Smooth muscle cell of the pulmonary artery (primary cell): ENCODE data around the gene TBX2. TPM values are rescaled to one million over a fixed set of nuclear protein-coding genes. Genes with fewer than 3 reads are reported as not detected.

Source experiments
- total RNA-seq: library from RNA; depleted of rRNA; stranded (reverse); fragments of >200 nt; gene quantifications from 2 replicates; pipeline ENCODE4 v1.2.3, GENCODE V29; 2014

TBX2 gene
- total RNA-seq, result 20.4 and 63.1 TPM in 2 replicates

DNA sequence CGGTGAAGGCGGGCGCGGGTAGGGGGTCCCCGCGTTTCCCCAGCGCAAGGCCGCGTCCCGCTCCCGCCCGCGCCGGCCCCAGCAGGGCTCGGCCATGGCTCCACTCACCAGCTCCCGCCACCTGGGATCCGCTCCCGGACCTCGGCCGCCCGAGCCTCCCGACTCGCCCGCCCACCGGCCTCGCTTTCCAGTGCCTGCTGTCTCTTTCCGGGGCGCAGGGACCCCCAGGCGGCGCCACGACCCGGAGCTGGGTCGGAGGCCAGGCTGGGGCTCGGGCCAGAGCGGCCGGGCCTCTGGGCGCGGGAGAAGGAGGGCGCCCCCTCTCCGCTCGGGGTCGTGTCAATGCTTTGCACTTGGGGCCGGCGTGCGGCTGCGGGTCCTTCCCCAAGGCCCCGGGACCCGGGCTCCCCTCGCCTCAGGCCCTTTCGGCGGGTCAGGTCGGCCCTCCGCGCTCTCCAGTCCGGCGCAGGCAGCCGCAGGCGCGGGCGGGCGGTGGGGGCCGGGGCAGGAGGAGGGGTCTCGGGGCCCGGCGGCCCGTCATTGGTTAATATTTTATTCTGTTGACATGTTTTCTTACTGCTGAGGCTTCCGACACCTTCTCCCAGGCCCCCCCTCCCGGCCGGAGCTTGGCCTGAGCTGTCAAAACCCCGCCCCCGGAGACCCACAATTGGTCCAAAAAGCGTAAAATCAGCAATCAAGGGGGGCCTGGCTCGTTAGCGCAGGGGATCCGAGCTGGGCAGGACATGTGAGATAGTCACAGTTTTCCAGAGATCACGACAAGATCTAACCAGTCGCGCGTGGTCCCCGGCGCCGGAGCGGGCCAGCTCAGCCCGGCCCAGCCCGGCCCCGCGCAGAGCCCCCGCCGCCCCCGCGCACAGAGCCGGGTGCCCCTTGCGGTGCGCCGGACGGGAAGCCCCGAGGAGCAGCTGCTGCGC lies at the start of gene TBX2:
TBX2 (plus strand) TSS at position 713 of the 935 bp plus-strand sequence. CDS start 334 bp downstream, outside the sequence.

DNA sequence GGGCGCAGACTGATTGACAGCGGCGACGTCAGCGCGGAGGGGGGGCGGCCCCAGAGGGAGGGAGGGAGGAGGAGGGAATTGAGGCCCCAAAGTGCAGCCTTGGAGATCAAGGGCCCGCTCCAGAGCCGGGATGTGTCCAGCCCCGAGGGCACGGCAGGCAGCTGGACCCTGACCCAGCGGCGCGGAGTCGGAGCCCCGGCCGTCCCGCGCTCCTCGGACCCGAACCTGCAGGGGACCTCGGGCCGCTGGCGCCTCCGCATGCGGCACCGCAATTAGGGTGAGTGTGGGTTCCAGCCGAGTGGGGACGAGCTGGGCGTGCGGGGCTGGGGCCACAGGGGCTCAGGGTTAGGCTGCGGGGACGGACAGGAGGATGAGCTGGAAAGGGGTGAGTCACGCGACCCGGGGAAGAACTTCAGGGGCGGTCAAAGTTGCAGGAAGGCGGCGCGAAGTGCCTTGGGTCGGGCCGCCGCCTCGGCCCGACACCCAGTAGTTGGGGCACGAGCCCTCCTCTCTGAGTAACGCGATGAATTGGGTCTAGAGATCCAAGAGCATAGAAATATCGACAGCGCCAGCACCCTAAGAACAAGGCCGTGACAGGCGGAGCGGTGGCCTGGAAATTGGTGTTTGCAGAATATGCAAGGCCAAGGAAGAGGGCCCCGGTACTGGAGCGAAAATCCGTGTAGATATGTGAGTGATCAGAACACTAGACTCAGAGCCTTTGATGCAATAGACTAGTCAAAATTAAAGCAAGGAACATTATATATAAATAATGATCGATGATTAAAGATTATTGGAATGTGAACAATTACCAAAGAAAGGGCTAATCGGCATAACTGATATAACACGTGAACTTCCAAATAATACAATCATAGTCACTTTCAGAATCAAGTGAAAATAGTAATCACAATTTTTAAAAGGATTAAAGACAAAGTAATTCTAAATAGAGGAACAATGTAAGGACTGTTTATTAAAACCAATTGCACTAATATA lies 53.0 kb downstream of the TBX2 start, which contains the start of gene TBX4:
TBX4 (plus strand) TSS at position 122 of the 990 bp plus-strand sequence. CDS start 4,069 bp downstream, outside the sequence.

Other genes with a start within 250 kb of the TBX2 start
- gene TBX4, start 52.6 kb downstream of the TBX2 start, total RNA-seq, result 0.07 TPM in 1 of 2 replicates, not detected in the other
- 0.13 TPM in 1 of 2 replicates, not detected in the other for gene NACA2, start 191.4 kb downstream of the TBX2 start, total RNA-seq